Measurements from ENCODE around the gene KRTAP10-7.
"Not testable (repeated sequence)": the region's sequence is repeated elsewhere in the genome, so short reads cannot be mapped to it uniquely, and the experiment has no call there.

GRCh38 chr21:44580231-44580821 is 20.1 kb upstream of the KRTAP10-7 start, which contains the start of gene KRTAP10-5:
- TF ChIP-seq CTCF (conservative IDR thresholded peaks at IDR 0.05; ENCODE audit: low read depth in 2 of 2) = 0 out of 4 replicates have a peak, but pooled peaks of 1 of the 2 experiments have one; percentile 12
- not testable (repeated sequence) for TF ChIP-seq EZH2 (IDR thresholded peaks at IDR 0.05; ENCODE audit: low read depth, unreplicated experiment); EZH2phosphoT487 (IDR thresholded peaks at IDR 0.05; ENCODE audit: unreplicated experiment); JUNB (IDR thresholded peaks at IDR 0.05; ENCODE audit: unreplicated experiment); CREB1 (CRISPR knock-in tag; IDR thresholded peaks at IDR 0.05; ENCODE audit: low read depth); NANOG (IDR thresholded peaks at IDR 0.05; ENCODE audit: borderline replicate concordance); REST (IDR thresholded peaks at IDR 0.05; ENCODE audit: unreplicated experiment); ZNF114 (CRISPR knock-in tag; IDR thresholded peaks at IDR 0.05); ETS1 (IDR thresholded peaks at IDR 0.05); POLR2AphosphoS5 (IDR thresholded peaks at IDR 0.05; ENCODE audit: low read depth); ZNF331 (CRISPR knock-in tag; IDR thresholded peaks at IDR 0.05; ENCODE audit: low read depth); STAT1 (IDR thresholded peaks at IDR 0.05; ENCODE audit: unreplicated experiment); ZNF462 (CRISPR knock-in tag; IDR thresholded peaks at IDR 0.05)
